MG63 (cell line): ENCODE data around the gene FNBP1L. TPM values are rescaled to one million over a fixed set of nuclear protein-coding genes. Genes with fewer than 3 reads are reported as not detected.
A peak's percentile ranks its signal among the peaks of the same experiment; 100 is the strongest.
"Not testable (repeated sequence)": the region's sequence is repeated elsewhere in the genome, so short reads cannot be mapped to it uniquely, and the experiment has no call there.

Source experiments
- DNase-seq: peaks from one replicate; pipeline ENCODE4 v3.0.0-alpha.2; 2020
- H3K27me3 ChIP-seq: fragments of 250-450 bp; sonication (Bioruptor Pico); 2 replicates; pipeline ENCODE4 v1.5.1; 2020; ENCODE audit warnings: mild to moderate bottlenecking, moderate library complexity
- H3K36me3 ChIP-seq: fragments of 250-450 bp; sonication (Bioruptor Pico); 2 replicates; pipeline ENCODE4 v1.5.1; 2020; ENCODE audit warnings: mild to moderate bottlenecking, moderate library complexity
- H3K4me3 ChIP-seq: fragments of 250-450 bp; sonication (Bioruptor Pico); 2 replicates; pipeline ENCODE4 v1.5.1; 2020; ENCODE audit warnings: mild to moderate bottlenecking, moderate library complexity
- H3K9me3 ChIP-seq: fragments of 250-450 bp; sonication (Bioruptor Pico); 2 replicates; pipeline ENCODE4 v1.5.1; 2020; ENCODE audit warnings: mild to moderate bottlenecking, moderate library complexity
- total RNA-seq: library from RNA; depleted of rRNA; stranded (reverse); fragments of >200 nt; shearing (Covaris generic); gene quantifications from 2 replicates; pipeline ENCODE4 v1.2.3, GENCODE V29; 2014; ENCODE audit warnings: low replicate concordance

FNBP1L gene
- total RNA-seq, 1 experiment from 2014 or later, result 1.5 TPM

DNA sequence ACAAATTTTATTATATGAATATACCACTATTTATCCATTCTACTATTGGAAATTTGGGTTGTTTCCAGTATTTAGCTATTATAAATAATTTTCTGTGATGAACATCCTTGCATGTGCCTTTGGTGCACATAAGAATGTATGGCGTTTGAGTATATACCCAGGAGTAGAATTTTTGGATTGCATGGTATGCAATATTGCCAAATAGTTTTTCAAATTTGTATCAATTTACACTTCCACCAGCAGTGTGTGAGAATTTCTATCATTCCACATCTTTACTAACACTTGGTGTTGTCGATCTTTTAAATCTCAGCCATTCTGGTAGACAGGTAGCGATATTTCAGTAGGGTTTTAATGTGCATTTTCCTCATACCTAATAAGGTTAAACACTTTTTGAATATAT is 9.2 kb upstream of the FNBP1L start:
- DNase-seq, result no peak
- no peaks in the 10 kb centered on the region for H3K9me3 ChIP-seq
- H3K36me3 ChIP-seq, result no peaks in the 10 kb centered on the region
- H3K4me3 ChIP-seq, result no peak overlapping the region
- H3K27me3 ChIP-seq, result no peaks in the 10 kb centered on the region

DNA sequence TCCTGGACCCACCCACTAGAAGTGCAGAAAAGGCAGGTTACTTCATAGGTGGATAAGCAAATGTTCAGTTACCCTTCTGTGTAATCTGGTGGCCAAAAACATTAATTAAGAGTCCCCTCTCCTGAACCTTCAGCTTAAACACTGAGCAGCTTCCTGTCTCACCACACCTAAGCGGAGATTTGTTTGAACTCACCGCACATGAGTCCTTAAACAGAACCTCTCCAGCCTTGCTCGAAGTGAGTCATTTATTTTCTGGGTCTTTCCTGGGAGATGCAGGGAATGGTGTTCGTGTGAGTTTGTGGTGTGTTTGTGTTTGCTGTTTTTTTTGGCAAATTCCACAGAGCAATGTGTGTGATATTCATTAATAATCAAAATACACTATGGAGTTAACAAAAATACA is 7.6 kb upstream of the FNBP1L start:
- no peak for DNase-seq
- Histone ChIP-seq H3K27me3 (no peaks in the 10 kb centered on the region), H3K36me3 (no peaks in the 10 kb centered on the region), H3K9me3 (no peaks in the 10 kb centered on the region), H3K4me3 (no peak overlapping the region)

DNA sequence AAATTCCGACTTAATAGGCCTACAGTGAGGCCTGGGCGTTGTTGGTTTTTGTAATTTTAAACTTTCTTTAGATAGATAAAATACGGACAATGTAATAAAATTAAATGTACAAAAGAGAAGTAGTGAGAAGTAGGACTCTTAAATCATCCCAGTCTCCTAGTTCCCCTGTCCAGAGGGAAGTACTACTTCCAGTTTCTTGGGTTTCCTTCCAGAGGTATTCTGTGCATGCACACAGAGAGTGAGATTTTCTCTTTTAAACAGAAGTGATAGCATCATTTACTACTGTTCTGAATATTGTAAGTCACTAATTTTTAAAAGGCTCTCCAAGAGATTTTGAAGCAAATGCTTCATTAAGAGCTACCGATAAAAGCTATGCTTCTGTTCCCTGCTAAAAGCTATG is 7.2 kb upstream of the FNBP1L start:
- Histone ChIP-seq H3K9me3 (no peaks in the 10 kb centered on the region), H3K27me3 (no peaks in the 10 kb centered on the region), H3K4me3 (no peak overlapping the region), H3K36me3 (no peaks in the 10 kb centered on the region)
- DNase-seq, result no peak

DNA sequence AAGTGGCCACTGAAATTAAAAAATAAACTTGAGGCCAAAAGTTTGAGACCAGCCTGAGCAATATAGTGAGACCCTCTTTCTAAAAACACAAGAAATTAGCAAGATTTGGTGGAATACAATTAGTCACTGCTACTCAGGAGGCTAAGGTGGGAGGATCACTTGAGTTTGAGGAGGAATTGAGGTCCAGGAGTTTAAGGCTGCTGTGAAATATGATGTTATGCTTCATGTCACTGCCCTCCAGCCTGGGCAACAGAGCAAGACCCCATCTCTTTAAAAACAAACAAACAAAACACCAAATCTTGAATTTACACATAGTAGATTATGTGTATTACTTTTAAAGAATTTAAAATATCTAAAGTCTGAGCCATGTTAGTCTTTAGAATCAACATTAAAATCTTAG is 6.3 kb upstream of the FNBP1L start:
- Histone ChIP-seq H3K36me3 (no peaks in the 10 kb centered on the region), H3K27me3 (no peaks in the 10 kb centered on the region), H3K4me3 (no peak overlapping the region), H3K9me3 (no peaks in the 10 kb centered on the region)
- DNase-seq, result no peak

DNA sequence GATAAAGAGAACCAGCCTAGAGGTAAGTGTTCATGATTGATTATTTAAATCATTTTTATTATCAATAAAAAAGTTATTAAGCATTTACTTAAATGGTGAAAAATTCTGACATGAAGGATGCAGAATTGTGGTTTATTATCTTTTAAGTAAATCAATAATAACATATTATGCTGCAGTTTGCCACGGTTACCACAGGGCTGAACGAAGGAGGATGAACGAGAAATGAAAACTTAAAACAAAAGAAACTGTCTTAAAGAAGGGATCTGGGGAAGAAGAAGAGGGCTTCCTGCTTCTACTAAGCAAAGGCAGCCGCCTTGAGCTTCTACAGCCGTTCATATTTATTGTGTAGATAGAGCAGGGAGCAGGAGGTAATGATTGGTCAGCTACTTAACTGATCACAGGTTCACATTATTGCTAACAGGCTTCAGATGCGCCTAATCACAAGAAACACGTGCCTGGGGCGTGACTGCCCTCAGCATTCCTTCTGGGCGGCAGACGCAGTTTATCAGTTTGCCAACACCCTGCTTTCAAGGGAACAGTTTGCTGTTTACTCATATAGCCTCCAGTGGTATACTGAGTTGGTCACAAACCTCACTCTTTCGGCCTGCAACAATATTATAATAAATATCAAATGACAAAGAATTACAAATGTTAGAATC is 5.8 kb upstream of the FNBP1L start:
- H3K4me3 ChIP-seq, result no peak overlapping the region
- DNase-seq, result no peak
- no peaks in the 10 kb centered on the region for H3K36me3 ChIP-seq
- H3K27me3 ChIP-seq, result no peaks in the 10 kb centered on the region
- no peaks in the 10 kb centered on the region for H3K9me3 ChIP-seq

DNA sequence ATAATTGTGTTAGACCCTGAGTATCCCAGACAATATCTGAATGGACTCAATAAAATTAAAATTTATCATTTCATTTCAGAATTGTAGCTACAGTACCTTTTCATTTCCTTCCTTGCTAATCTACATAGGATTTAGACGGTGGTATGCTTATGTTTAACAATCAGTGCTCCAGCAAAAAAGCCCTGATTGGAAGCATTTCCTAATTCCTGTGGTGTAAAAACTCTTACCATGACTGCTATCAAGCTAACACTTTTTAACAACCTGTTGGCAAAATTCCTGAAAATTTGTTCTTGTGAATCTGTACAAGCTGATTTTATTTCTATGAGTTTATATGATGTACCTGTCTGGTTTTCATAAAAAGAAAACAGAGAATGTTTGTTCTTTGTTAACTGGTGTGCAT is 5.2 kb upstream of the FNBP1L start:
- no peaks in the 10 kb centered on the region for H3K27me3 ChIP-seq
- H3K4me3 ChIP-seq, result no peak overlapping the region
- no peaks in the 10 kb centered on the region for H3K36me3 ChIP-seq
- DNase-seq, result no peak
- H3K9me3 ChIP-seq, result no peaks in the 10 kb centered on the region

DNA sequence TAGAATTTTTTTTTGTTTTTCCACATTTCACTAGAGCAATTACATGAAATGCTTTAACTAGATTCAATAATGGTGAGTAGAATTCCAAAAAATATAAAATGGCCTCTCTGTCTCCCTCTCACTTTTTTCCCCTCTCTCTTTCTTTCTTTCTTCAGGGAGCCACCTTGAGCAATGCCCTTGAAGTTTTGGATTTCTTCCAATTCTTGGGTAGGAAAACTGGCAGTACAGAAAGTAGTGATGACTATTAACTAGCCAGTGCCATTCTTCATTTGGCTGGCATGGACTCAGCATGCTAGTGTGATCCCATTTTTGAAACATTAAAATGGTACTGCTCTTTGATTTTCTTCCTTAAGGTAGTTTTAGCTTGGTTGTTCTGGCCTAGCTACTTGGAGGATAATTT is 4.5 kb upstream of the FNBP1L start:
- DNase-seq, result no peak
- H3K4me3 ChIP-seq, result no peak overlapping the region
- H3K9me3 ChIP-seq, result no peaks in the 10 kb centered on the region
- no peaks in the 10 kb centered on the region for H3K36me3 ChIP-seq
- no peaks in the 10 kb centered on the region for H3K27me3 ChIP-seq

DNA sequence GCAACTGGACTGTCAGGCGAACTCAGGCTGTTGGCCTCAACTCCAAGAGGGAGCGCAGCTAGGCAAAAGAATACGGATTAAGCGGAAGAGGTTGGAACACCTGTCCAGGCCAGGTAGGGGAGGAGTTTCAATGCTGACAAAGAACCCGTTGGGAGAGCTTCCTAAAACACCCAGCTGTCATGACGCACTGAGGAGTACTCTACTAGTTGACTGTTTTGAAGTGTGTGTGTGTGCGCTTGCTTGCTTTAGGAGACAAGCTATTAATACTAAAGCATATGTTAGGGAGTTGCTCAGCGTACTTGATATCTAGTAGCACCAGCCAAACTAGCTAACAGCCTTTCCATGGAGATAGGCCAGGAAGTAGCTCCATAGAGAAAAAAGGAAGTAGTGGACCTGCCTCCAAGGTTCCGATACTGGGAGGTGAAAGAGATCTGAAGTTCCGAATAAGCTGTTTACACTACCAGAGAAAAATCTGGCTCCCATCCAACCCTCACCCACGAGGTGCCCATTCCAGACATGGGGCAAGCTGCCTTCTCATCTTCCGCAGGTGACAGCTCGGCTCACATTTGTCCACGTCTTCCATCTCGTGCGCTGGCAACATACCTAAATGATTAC is 974 bp upstream of the FNBP1L start:
- Histone ChIP-seq H3K27me3 (peaks cover 16% of the 10 kb centered on the region), H3K36me3 (no peaks in the 10 kb centered on the region), H3K4me3 (peak overlapping the region; percentile 77; the same call in 1 of the 2 replicates), H3K9me3 (no peaks in the 10 kb centered on the region)
- DNase-seq, result no peak

DNA sequence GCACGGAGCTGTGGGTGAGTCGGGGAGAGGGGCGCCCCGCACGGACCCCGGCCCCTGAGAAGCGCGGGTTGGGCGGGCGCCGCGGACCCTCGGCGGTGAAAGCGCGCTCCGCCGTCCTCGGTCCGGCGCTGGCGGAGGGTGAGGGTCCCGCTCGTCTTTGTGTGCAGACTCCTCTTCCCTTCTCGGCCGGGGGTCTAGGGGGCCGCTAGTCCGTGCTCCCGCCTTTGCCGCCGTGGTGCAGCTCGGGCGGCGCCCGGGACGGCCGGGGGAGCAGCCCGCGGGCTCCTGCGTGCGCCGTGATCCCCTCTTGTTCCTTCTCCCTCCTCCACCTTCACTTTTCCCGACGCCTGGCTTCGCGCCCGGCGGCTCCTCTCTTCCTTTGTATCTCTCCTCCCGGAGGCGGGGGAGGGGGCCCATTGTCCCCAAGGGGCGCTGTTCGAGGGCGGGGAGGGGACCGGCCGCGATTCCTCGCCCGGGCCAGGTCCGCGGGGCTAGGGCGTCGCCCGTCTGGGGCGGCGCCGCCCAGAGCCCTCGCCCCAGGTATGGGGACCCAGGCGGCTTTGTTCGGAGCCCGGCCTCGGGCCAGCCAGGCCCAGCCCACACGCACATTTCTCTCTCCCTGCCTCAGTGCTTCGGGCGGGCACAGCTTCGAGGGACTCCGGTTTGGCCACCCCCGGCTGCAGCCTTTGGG is 519 bp downstream of the FNBP1L start:
- H3K36me3 ChIP-seq, result no peaks in the 10 kb centered on the region
- peaks cover 16% of the 10 kb centered on the region for H3K27me3 ChIP-seq
- peak; percentile 42 for DNase-seq
- H3K4me3 ChIP-seq, result peak overlapping the region; percentile 77
- H3K9me3 ChIP-seq, result no peaks in the 10 kb centered on the region

DNA sequence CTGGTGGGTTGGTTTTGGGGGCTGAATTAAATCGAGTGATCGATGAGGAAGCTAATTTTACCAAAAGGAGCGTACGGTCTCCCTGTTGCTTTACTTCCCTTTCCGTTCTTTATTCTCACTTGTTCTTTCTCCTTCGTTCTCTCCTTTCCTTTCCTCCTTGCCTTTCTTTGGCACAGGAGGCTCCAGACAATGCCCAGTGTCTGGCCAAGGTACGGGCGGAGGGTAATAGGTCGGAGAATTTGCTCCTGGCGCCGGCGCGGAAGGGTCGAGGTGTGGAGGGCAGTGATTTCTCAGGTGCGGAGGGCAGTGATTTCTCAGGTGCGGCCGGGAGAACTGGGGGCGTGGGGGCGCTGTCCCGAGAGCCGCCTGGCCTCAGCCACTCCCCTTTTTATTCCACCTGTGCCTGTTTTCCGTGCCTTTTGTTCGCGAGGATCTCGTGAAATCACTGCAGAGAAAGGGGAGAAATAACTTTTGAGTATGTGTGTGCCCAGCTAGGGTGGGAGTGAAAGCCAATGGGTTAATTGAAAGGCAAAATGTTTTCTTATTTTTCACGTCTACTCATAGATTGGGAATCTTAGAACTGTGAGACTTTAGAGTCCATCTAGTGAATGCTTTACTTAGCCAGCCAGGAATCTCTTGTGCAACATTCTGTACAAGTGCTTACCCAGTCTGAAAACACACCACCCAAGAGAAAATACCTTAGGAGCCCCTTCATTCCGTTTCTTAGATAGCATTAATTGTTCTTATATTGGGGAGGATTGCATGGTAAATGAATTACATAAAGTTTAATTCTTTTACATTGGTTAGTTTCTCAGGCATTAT is 1.3 kb downstream of the FNBP1L start:
- H3K9me3 ChIP-seq, result no peaks in the 10 kb centered on the region

DNA sequence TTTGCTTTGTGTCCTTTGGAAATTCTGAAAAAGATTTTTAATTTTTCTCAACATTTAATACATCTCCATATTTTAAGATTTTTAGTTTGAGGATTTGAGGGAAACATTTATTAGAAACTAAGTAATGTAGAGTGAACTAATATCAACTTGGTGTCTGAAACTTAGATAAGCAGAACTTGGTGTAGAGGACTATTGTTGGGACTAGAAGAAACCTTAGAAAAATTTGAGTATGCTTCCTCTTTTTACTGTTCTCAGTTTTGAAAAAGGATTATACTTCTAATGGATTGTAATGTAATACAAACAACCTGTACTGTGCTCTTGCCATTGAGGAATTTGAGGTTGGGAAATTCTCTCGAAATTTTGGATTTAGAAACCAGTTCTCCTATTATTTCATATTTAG is 2.4 kb downstream of the FNBP1L start:
- H3K36me3 ChIP-seq, result no peaks in the 10 kb centered on the region
- H3K9me3 ChIP-seq, result no peaks in the 10 kb centered on the region
- H3K4me3 ChIP-seq, result no peak overlapping the region
- DNase-seq, result no peak
- peaks cover 16% of the 10 kb centered on the region for H3K27me3 ChIP-seq

More for the DNA sequence above, 1.3 kb downstream of the FNBP1L start:
- H3K36me3 ChIP-seq, result no peaks in the 10 kb centered on the region
- H3K4me3 ChIP-seq, result peak overlapping the region; percentile 77
- peaks cover 16% of the 10 kb centered on the region for H3K27me3 ChIP-seq
- no peak for DNase-seq

DNA sequence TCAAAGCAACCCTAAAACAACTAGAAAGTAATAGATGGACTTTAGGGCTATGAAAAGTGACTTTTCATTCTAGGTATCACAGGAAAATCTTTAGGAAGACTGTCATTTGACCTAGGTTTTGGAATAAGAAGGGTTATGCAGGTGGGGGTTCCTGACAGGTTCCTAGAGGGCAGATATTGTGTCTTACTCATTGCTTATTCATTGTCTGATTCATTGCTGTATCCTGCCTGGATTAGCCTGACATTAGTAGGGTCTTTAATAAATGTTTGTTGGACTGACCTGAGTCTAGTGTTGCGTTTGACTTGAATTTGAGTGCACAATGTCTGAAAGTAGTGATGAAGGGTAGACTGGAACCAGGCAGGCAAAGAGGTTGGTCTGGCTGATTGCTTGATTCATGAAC is 6.0 kb downstream of the FNBP1L start:
- no peak for DNase-seq
- Histone ChIP-seq H3K36me3 (no peaks in the 10 kb centered on the region), H3K9me3 (no peaks in the 10 kb centered on the region), H3K4me3 (no peak overlapping the region), H3K27me3 (peaks cover 16% of the 10 kb centered on the region)

DNA sequence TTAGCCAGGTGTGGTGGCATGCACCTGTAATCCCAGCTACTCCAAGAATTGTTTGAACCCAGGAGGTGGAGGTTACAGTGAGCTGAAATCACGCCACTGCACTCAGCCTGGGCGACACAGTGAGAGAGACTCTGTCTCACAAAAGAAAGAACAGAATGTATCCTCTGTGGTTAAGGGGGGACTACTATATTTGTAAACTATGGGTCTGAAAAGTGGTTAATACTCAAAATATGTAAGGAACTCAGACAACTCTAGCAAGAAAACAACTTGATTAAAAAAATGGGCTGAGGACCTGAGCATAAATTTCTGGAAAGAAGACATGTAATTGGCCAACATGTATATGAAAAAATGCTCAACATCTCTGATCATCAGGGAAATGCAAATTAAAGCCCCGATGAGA is 11.2 kb downstream of the FNBP1L start:
- DNase-seq, result no peak
- Histone ChIP-seq H3K36me3 (no peaks in the 10 kb centered on the region), H3K4me3 (no peak overlapping the region), H3K9me3 (no peaks in the 10 kb centered on the region), H3K27me3 (no peaks in the 10 kb centered on the region)

DNA sequence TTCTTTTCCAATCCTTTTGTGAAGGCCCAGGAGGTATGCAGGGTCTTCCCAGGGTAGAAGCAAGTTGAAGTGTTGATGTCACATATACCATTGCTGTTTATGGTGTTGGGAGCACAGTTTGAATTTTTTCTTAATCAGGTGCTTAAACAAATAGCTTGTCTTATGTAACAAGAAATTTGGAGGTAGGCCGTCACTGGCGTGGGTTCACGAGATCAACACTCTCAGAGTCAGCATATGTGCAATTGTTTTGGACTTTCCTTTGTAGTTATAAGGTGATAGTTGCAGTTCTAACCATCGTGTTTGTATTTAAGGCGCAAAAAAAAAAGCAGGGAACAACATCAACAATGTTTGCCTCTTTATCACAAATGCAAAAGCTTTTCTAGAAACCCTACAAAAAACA is 13.3 kb downstream of the FNBP1L start:
- Histone ChIP-seq H3K36me3 (no peaks in the 10 kb centered on the region), H3K4me3 (no peak overlapping the region), H3K9me3 (0 out of 2 replicates have a peak, but pooled peaks cover 3% of the 10 kb centered on the region), H3K27me3 (no peaks in the 10 kb centered on the region)
- no peak for DNase-seq

DNA sequence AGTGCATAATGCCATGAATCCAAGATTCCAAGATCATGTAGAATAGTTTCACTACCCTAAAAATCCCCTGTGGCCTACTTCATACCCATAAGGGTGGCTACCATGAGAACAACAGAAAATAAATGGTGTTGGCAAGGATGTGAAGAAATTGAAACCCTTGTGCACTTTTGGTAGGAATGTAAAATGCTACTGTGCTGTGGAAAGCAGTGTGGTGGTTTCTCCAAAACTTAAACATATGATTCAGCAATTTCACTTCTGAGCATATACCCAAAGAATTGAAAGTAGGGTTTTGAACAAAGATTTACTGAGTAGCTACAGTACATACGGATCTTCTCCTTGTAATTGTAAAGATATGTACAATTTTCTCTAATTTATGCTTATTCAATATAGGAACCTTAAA is 16.0 kb downstream of the FNBP1L start:
- Histone ChIP-seq H3K27me3 (no peaks in the 10 kb centered on the region), H3K36me3 (no peaks in the 10 kb centered on the region), H3K4me3 (no peak overlapping the region), H3K9me3 (peaks cover 3% of the 10 kb centered on the region; the same call in 1 of the 2 replicates)
- DNase-seq, result no peak

DNA sequence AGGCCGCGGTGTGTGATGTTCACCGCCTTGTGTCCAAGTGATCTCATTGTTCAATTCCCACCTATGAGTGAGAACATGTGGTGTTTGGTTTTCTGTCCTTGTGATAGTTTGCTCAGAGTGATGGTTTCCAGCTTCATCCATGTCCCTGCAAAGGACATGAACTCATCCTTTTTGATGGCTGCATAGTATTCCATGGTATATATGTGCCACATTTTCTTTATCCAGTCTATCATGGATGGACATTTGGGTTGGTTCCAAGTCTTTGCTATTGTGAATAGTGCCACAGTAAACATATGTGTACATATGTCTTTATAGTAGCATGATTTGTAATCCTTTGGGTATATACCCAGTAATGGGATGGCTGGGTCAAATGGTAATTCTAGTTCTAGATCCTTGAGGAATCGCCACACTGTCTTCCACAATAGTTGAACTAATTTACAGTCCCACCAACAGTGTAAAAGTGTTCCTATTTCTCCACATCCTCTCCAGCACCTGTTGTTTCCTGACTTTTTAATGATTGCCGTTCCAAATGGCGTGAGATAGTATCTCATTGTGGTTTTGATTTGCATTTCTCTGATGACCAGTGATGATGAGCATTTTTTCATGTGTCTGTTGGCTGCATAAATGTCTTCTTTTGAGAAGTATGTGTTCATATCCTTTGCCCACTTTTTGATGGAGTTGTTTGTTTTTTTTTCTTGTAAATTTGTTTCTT is 17.6 kb downstream of the FNBP1L start:
- H3K9me3 ChIP-seq, DNase-seq, H3K36me3 ChIP-seq, H3K27me3 ChIP-seq, H3K4me3 ChIP-seq: not testable (repeated sequence)
